ENCODE data around the gene P2RY1. TPM values are rescaled to one million over a fixed set of nuclear protein-coding genes. Genes with fewer than 3 reads are reported as not detected.

P2RY1 gene
- 11.2 TPM for polyA plus RNA-seq (2013, experiment 1 of 2)
- 10.5 TPM for polyA plus RNA-seq (2013, experiment 2 of 2)

- Histone ChIP-seq H3K9me3 (ENCODE audit: control insufficient read depth, low read length) (no peaks in the 10 kb centered on the region), H3K27ac (ENCODE audit: low read depth, low read length, severe bottlenecking) (peak within 1 kb of the TSS; percentile 70), H3K4me1 (ENCODE audit: control insufficient read depth, insufficient read depth, low read length, poor library complexity, severe bottlenecking) (peaks cover 10% of the 10 kb centered on the region), H3K4me3 (ENCODE audit: extremely low read depth, insufficient read depth, low read length, poor library complexity, severe bottlenecking) (peak within 1 kb of the TSS; percentile 69), H3K36me3 (ENCODE audit: control insufficient read depth, insufficient read depth, low read length) (no peaks in the 10 kb centered on the region)
- 0% methylated on average over 55 to 62 of the region's 81 CpGs for WGBS, 2 experiments (ENCODE audit: insufficient coverage in 2 of 2)
Measured at GRCh38 chr3:152834776-152835600, at the start of gene P2RY1. TSS of gene P2RY1 (plus strand) at chr3:152835131. CDS start at chr3:152835783, 652 bp downstream.

DNA sequence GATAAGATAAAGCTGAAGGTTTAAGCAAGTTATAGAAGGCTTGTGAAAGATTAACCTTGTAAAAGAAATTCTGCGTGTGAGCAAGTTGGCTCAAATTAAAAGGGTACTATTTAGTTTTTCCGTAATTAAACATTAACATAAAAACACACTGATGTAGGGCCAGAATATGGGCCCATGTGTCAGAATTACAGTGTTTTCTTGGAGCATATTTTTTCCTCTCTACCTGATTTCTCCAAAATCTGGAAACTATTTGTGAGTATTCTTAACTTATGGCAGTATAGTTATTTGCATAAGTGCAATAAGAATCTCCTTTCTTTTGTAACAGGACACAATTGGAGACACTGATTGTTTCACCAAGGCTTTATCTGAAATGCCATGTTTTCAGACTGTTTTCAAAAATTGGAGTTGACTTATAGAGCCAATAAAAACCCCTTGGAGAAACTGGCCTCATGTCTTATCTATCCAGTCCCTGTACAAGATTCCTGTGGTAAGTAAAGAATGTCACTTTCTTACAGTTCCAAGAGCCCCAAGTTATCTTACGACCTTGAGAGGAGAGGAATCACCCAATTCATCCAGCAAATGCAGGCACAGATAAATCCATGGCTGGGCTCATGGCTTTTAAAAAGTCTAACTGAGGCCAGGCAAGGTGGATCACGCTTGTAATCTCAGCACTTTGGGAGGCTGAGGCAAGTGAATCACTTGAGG lies 47.8 kb upstream of the P2RY1 start:
- no peaks in the 10 kb centered on the region for H3K36me3 ChIP-seq (ENCODE audit: control insufficient read depth, insufficient read depth, low read length)
- H3K27ac ChIP-seq (ENCODE audit: low read depth, low read length, severe bottlenecking): no peak overlapping the region
- H3K4me1 ChIP-seq (ENCODE audit: control insufficient read depth, insufficient read depth, low read length, poor library complexity, severe bottlenecking): no peaks in the 10 kb centered on the region
- H3K9me3 ChIP-seq (ENCODE audit: control insufficient read depth, low read length): peaks cover 23% of the 10 kb centered on the region
- no peak overlapping the region for H3K4me3 ChIP-seq (ENCODE audit: extremely low read depth, insufficient read depth, low read length, poor library complexity, severe bottlenecking)
- WGBS, 2 experiments (ENCODE audit: insufficient coverage in 2 of 2): 29 to 44% methylated on average over 2 of the region's 4 CpGs

DNA sequence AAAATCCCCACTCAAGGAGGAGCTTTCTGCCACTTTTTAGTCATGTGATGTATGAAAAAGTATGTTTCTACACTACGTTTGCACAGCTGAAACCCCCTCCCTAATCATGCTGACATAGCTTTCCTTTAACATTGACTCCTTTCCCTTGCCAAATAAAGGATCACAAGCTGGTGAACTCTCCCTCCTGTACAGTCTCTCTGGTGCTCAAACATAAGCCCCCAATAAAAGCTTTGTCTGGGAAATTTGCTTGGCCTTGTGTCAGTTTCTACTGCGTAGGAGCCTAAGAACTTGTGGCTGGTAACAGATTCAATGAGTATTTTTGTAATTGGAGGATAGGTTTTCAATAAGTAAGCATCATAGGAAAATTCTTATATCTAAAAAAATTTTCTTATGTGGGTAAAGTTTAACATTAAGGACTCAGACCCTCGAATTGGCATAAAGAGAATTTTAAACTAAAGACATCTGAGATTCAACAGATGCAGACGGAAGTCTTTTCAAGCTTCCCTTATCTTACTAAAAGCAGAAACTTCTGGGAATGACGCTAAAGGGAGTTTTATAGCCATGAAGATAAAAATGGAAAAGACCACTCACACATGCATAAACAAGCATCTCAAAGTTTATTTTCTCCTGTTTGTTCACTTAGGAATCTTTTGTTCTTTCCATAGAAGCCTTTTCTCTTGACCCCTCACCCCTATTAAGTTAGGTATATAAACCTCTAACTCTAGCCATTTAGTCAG lies 44.1 kb upstream of the P2RY1 start:
- no peak overlapping the region for H3K4me3 ChIP-seq (ENCODE audit: extremely low read depth, insufficient read depth, low read length, poor library complexity, severe bottlenecking)
- H3K36me3 ChIP-seq (ENCODE audit: control insufficient read depth, insufficient read depth, low read length): no peaks in the 10 kb centered on the region
- WGBS, 2 experiments (ENCODE audit: insufficient coverage in 2 of 2): no CpG with 5 or more reads among the region's 5 CpGs
- peaks cover 16% of the 10 kb centered on the region for H3K9me3 ChIP-seq (ENCODE audit: control insufficient read depth, low read length)
- no peaks in the 10 kb centered on the region for H3K4me1 ChIP-seq (ENCODE audit: control insufficient read depth, insufficient read depth, low read length, poor library complexity, severe bottlenecking)
- peak overlapping the region; percentile 52 for H3K27ac ChIP-seq (ENCODE audit: low read depth, low read length, severe bottlenecking)

DNA sequence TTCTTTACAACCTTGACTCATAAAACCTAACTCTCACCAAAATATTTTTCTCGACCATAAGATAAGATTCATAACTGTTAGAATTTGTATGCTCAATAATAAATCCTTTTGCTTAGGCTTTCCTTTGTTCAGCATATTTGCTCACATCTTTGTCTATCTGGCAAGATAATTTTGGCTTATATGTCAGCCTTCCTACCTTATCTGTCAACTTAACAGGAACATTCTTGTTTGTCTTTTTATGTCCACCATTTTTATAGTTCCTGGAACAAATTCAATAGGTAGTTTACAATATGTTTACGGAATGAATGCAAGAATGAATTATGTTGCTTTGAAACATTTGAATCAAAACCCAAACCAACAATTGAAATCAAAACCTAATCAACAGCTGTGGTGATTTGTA lies 41.0 kb upstream of the P2RY1 start:
- no peak overlapping the region for H3K4me3 ChIP-seq (ENCODE audit: extremely low read depth, insufficient read depth, low read length, poor library complexity, severe bottlenecking)
- H3K9me3 ChIP-seq (ENCODE audit: control insufficient read depth, low read length): peaks cover under 1% of the 10 kb centered on the region
- H3K27ac ChIP-seq (ENCODE audit: low read depth, low read length, severe bottlenecking): no peak overlapping the region
- WGBS, 2 experiments (ENCODE audit: insufficient coverage in 2 of 2): no CpG with 5 or more reads among the region's 2 CpGs
- no peaks in the 10 kb centered on the region for H3K36me3 ChIP-seq (ENCODE audit: control insufficient read depth, insufficient read depth, low read length)
- H3K4me1 ChIP-seq (ENCODE audit: control insufficient read depth, insufficient read depth, low read length, poor library complexity, severe bottlenecking): no peaks in the 10 kb centered on the region

GRCh38 chr3:152797751-152798432 lies 37.0 kb upstream of the P2RY1 start:
- peak overlapping the region; percentile 76 for H3K27ac ChIP-seq (ENCODE audit: low read depth, low read length, severe bottlenecking)
- H3K36me3 ChIP-seq (ENCODE audit: control insufficient read depth, insufficient read depth, low read length): no peaks in the 10 kb centered on the region
- no CpG with 5 or more reads among the region's 4 CpGs for WGBS, 2 experiments (ENCODE audit: insufficient coverage in 2 of 2)
- no peaks in the 10 kb centered on the region for H3K4me1 ChIP-seq (ENCODE audit: control insufficient read depth, insufficient read depth, low read length, poor library complexity, severe bottlenecking)
- no peak overlapping the region for H3K4me3 ChIP-seq (ENCODE audit: extremely low read depth, insufficient read depth, low read length, poor library complexity, severe bottlenecking)
- H3K9me3 ChIP-seq (ENCODE audit: control insufficient read depth, low read length): peaks cover 6% of the 10 kb centered on the region

GRCh38 chr3:152811974-152812760 lies 22.8 kb upstream of the P2RY1 start:
- Histone ChIP-seq H3K27ac (ENCODE audit: low read depth, low read length, severe bottlenecking) (no peak overlapping the region), H3K4me1 (ENCODE audit: control insufficient read depth, insufficient read depth, low read length, poor library complexity, severe bottlenecking) (no peaks in the 10 kb centered on the region), H3K36me3 (ENCODE audit: control insufficient read depth, insufficient read depth, low read length) (no peaks in the 10 kb centered on the region), H3K9me3 (ENCODE audit: control insufficient read depth, low read length) (no peaks in the 10 kb centered on the region), H3K4me3 (ENCODE audit: extremely low read depth, insufficient read depth, low read length, poor library complexity, severe bottlenecking) (no peak overlapping the region)
- WGBS, 2 experiments (ENCODE audit: insufficient coverage in 2 of 2): 83 to 100% methylated on average over 1 of the region's 1 CpG

- Histone ChIP-seq H3K4me1 (ENCODE audit: control insufficient read depth, insufficient read depth, low read length, poor library complexity, severe bottlenecking) (no peaks in the 10 kb centered on the region), H3K36me3 (ENCODE audit: control insufficient read depth, insufficient read depth, low read length) (no peaks in the 10 kb centered on the region), H3K9me3 (ENCODE audit: control insufficient read depth, low read length) (no peaks in the 10 kb centered on the region), H3K4me3 (ENCODE audit: extremely low read depth, insufficient read depth, low read length, poor library complexity, severe bottlenecking) (no peak overlapping the region), H3K27ac (ENCODE audit: low read depth, low read length, severe bottlenecking) (no peak overlapping the region)
- no CpG with 5 or more reads among the region's 1 CpG for WGBS, 2 experiments (ENCODE audit: insufficient coverage in 2 of 2)
Measured at GRCh38 chr3:152817400-152817799, 17.5 kb upstream of the P2RY1 start.

DNA sequence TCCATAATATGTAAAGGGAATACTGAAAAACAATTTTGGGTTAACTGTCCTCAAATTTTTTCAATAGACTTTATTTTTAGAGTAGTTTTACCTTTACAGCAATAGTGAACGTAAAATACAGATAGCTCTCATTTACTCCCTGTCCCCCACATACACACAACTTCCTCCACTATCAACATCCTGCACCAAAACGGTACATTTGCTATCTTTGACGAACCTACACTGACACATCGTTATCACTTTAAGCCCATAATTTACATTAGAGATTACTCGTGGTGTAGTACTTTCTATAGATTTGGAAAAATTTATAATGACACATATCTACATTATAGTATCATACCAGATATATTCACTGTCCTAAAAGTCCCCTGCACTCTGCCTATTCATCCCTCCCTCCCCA lies 16.9 kb upstream of the P2RY1 start:
- 89% methylated on average over 3 of the region's 5 CpGs; no CpG with 5 or more reads in 1 of the 2 experiments for WGBS, 2 experiments (ENCODE audit: insufficient coverage in 2 of 2)
- Histone ChIP-seq H3K4me1 (ENCODE audit: control insufficient read depth, insufficient read depth, low read length, poor library complexity, severe bottlenecking) (no peaks in the 10 kb centered on the region), H3K4me3 (ENCODE audit: extremely low read depth, insufficient read depth, low read length, poor library complexity, severe bottlenecking) (no peak overlapping the region), H3K9me3 (ENCODE audit: control insufficient read depth, low read length) (no peaks in the 10 kb centered on the region), H3K27ac (ENCODE audit: low read depth, low read length, severe bottlenecking) (no peak overlapping the region), H3K36me3 (ENCODE audit: control insufficient read depth, insufficient read depth, low read length) (no peaks in the 10 kb centered on the region)

DNA sequence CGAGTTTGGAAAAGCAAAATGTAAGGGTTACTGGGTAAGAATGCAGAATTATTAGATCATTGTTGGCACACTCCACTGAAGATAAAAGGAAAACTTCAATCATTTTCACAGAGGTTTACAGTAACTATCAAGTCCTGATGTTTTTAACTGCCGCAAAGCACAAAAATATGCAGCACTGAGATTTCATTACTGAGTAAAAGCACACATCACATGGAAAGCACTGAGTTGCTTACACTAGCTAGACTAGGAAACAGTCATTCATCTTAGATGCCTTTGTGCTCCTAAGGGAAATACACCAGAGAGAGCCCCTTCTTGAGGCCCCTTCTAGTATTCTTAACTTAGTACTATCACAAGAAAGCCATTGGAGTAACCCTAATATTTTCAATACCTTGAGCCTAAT lies 11.8 kb upstream of the P2RY1 start:
- Histone ChIP-seq H3K27ac (ENCODE audit: low read depth, low read length, severe bottlenecking) (no peak overlapping the region), H3K4me3 (ENCODE audit: extremely low read depth, insufficient read depth, low read length, poor library complexity, severe bottlenecking) (no peak overlapping the region), H3K36me3 (ENCODE audit: control insufficient read depth, insufficient read depth, low read length) (no peaks in the 10 kb centered on the region), H3K9me3 (ENCODE audit: control insufficient read depth, low read length) (no peaks in the 10 kb centered on the region), H3K4me1 (ENCODE audit: control insufficient read depth, insufficient read depth, low read length, poor library complexity, severe bottlenecking) (no peaks in the 10 kb centered on the region)
- 71 to 100% methylated on average over 1 to 2 of the region's 2 CpGs for WGBS, 2 experiments (ENCODE audit: insufficient coverage in 2 of 2)

Data from mesodermal cell (in vitro differentiated cells).